ENCODE results near the gene EFCAB9. TPM values are rescaled to one million over a fixed set of nuclear protein-coding genes. Genes with fewer than 3 reads are reported as not detected.
"Not testable (repeated sequence)": the region's sequence is repeated elsewhere in the genome, so short reads cannot be mapped to it uniquely, and the experiment has no call there.

The EFCAB9 gene
- total and polyA plus RNA-seq, 2 donors from 2014 or later, result not detected

- no peaks in the 10 kb centered on the region for H3K9me3 ChIP-seq (ENCODE audit: control insufficient read depth in 2 of 3, insufficient read depth in 1 of 3, low read length in 3 of 3)
- no peaks in the 10 kb centered on the region for H3K36me3 ChIP-seq (ENCODE audit: control insufficient read depth in 2 of 3, insufficient read depth in 3 of 3, low read length in 3 of 3)
- H3K27ac ChIP-seq (ENCODE audit: low read depth in 2 of 2, low read length in 2 of 2), result no peak overlapping the region
- no peaks in the 10 kb centered on the region for H3K27me3 ChIP-seq (ENCODE audit: control insufficient read depth, insufficient read depth, low read length)
- TF ChIP-seq CTCF (IDR thresholded peaks at IDR 0.05; ENCODE audit: borderline replicate concordance, extremely low read depth, insufficient read depth), result no peak
- DNase-seq, result peak in 1 of 5 donors; percentile 62
- intact Hi-C loops (cut with DNase I), result no loop called here
- H3K9ac ChIP-seq (ENCODE audit: low read length in 3 of 3), result no peak overlapping the region
- no peak for FAIRE-seq
- H3K4me3 ChIP-seq (ENCODE audit: low read length in 3 of 3), result no peak overlapping the region
- peaks cover 0 to 7% (median 7%) of the 10 kb centered on the region in 3 donors for H3K4me1 ChIP-seq (ENCODE audit: control insufficient read depth in 2 of 3, insufficient read depth in 2 of 3, low read depth in 1 of 3, low read length in 3 of 3)
Observed at GRCh38 chr5:172148381-172148780, 45.6 kb upstream of the EFCAB9 start.

GRCh38 chr5:172149073-172149472 is 44.9 kb upstream of the EFCAB9 start:
- H3K27me3 ChIP-seq (ENCODE audit: control insufficient read depth, insufficient read depth, low read length), result no peaks in the 10 kb centered on the region
- no peak overlapping the region for H3K27ac ChIP-seq (ENCODE audit: low read depth in 2 of 2, low read length in 2 of 2)
- intact Hi-C loops (cut with DNase I), result no loop called here
- FAIRE-seq, result no peak
- H3K36me3 ChIP-seq (ENCODE audit: control insufficient read depth in 2 of 3, insufficient read depth in 3 of 3, low read length in 3 of 3), result no peaks in the 10 kb centered on the region
- H3K9ac ChIP-seq (ENCODE audit: low read length in 3 of 3), result no peak overlapping the region
- no peak for DNase-seq
- H3K9me3 ChIP-seq (ENCODE audit: control insufficient read depth in 2 of 3, insufficient read depth in 1 of 3, low read length in 3 of 3), result no peaks in the 10 kb centered on the region
- peaks cover 0 to 7% (median 7%) of the 10 kb centered on the region in 3 donors for H3K4me1 ChIP-seq (ENCODE audit: control insufficient read depth in 2 of 3, insufficient read depth in 2 of 3, low read depth in 1 of 3, low read length in 3 of 3)
- no peak overlapping the region for H3K4me3 ChIP-seq (ENCODE audit: low read length in 3 of 3)
- no peak for TF ChIP-seq CTCF (IDR thresholded peaks at IDR 0.05; ENCODE audit: borderline replicate concordance, extremely low read depth, insufficient read depth)

- H3K9ac ChIP-seq (ENCODE audit: low read length in 3 of 3); DNase-seq; intact Hi-C loops (cut with DNase I); H3K27ac ChIP-seq (ENCODE audit: low read depth in 2 of 2, low read length in 2 of 2); H3K36me3 ChIP-seq (ENCODE audit: control insufficient read depth in 2 of 3, insufficient read depth in 3 of 3, low read length in 3 of 3); H3K27me3 ChIP-seq (ENCODE audit: control insufficient read depth, insufficient read depth, low read length); FAIRE-seq; H3K4me3 ChIP-seq (ENCODE audit: low read length in 3 of 3); H3K9me3 ChIP-seq (ENCODE audit: control insufficient read depth in 2 of 3, insufficient read depth in 1 of 3, low read length in 3 of 3); H3K4me1 ChIP-seq (ENCODE audit: control insufficient read depth in 2 of 3, insufficient read depth in 2 of 3, low read depth in 1 of 3, low read length in 3 of 3): not testable (repeated sequence)
Observed at GRCh38 chr5:172149481-172149880, 44.5 kb upstream of the EFCAB9 start.

GRCh38 chr5:172150514-172151425 is 43.2 kb upstream of the EFCAB9 start:
- H3K4me1 ChIP-seq (ENCODE audit: control insufficient read depth in 2 of 3, insufficient read depth in 2 of 3, low read depth in 1 of 3, low read length in 3 of 3), result peaks cover 0 to 5% (median 0%) of the 10 kb centered on the region in 3 donors
- H3K9me3 ChIP-seq (ENCODE audit: control insufficient read depth in 2 of 3, insufficient read depth in 1 of 3, low read length in 3 of 3), result no peaks in the 10 kb centered on the region
- FAIRE-seq (no peak), DNase-seq (peak in 1 of 5 donors; percentile 82)
- H3K36me3 ChIP-seq (ENCODE audit: control insufficient read depth in 2 of 3, insufficient read depth in 3 of 3, low read length in 3 of 3), result no peaks in the 10 kb centered on the region
- no peak overlapping the region for H3K9ac ChIP-seq (ENCODE audit: low read length in 3 of 3)
- H3K27ac ChIP-seq (ENCODE audit: low read depth in 2 of 2, low read length in 2 of 2), result peak overlapping the region in 1 of 2 donors; percentile 30
- intact Hi-C loops (cut with DNase I), result no loop called here
- H3K4me3 ChIP-seq (ENCODE audit: low read length in 3 of 3), result no peak overlapping the region
- H3K27me3 ChIP-seq (ENCODE audit: control insufficient read depth, insufficient read depth, low read length), result no peaks in the 10 kb centered on the region
- no peak for TF ChIP-seq CTCF (IDR thresholded peaks at IDR 0.05; ENCODE audit: borderline replicate concordance, extremely low read depth, insufficient read depth)

Data from kidney (tissue), 14 donors.